Panc1 (cell line): Measurements from ENCODE around the gene DCANP1. TPM values are rescaled to one million over a fixed set of nuclear protein-coding genes. Genes with fewer than 3 reads are reported as not detected.

Experiments used
- ATAC-seq: fragments of 200-7000 bp; cut with Tn5 transposase; 2 replicates; pipeline ENCODE4 v1.9.1; 2020; ENCODE audit warnings: mild to moderate bottlenecking, moderate library complexity
- BruUV-seq: library from RNA; stranded (reverse); fragments of 400-500 nt; replicated peaks from 2 replicates; lab custom pipeline; 2021; lab: Mats Ljungman, UMichigan
- CTCF ChIA-PET: fragments of 300-600 bp; sonication (Branson Sonifier 250); formaldehyde crosslinking; loops from one replicate; lab custom pipeline; 2022; ENCODE audit warnings: antibody characterized with exemption; lab: Charles Lee
- POLR2A ChIA-PET: fragments of 300-600 bp; sonication (Branson Sonifier 250); formaldehyde crosslinking; loops from one replicate; lab custom pipeline; 2022; ENCODE audit warnings: antibody characterized with exemption; lab: Charles Lee
- DNase-seq: peaks from one replicate; pipeline ENCODE4 v3.0.0-alpha.2; 2010; ENCODE audit warnings: low read depth, low spot score
- H3K27ac ChIP-seq: 2 replicates; pipeline ENCODE4 v1.5.1; 2011; ENCODE audit warnings: mild to moderate bottlenecking, low read length, inconsistent platforms
- H3K27me3 ChIP-seq: fragments of 200-500 bp; sonication (Bioruptor generic); 2 replicates; pipeline ENCODE4 v1.6.0; 2014; ENCODE audit warnings: low read length, inconsistent platforms; ENCODE audit not compliant: control insufficient read depth, insufficient read depth
- H3K36me3 ChIP-seq: fragments of 200-500 bp; sonication (Bioruptor generic); 2 replicates; pipeline ENCODE4 v1.5.1; 2014; ENCODE audit warnings: inconsistent platforms, mild to moderate bottlenecking, low read length, moderate library complexity; ENCODE audit not compliant: control insufficient read depth, insufficient read depth
- H3K4me1 ChIP-seq: 2 replicates; pipeline ENCODE4 v1.5.1; 2011; ENCODE audit warnings: inconsistent platforms, mild to moderate bottlenecking, low read length, moderate library complexity; ENCODE audit not compliant: control insufficient read depth, insufficient read depth
- H3K4me3 ChIP-seq, 2 experiments: 2 replicates each; pipeline ENCODE4 v1.5.1; 2011 to 2012; ENCODE audit warnings: low read depth in 2 of 2, low read length in 2 of 2, mild to moderate bottlenecking in 2 of 2, inconsistent platforms in 1 of 2, moderate library complexity in 1 of 2
- H3K9me3 ChIP-seq: fragments of 200-500 bp; sonication (Bioruptor generic); 2 replicates; pipeline ENCODE4 v1.5.1; 2014; ENCODE audit warnings: low read depth, mild to moderate bottlenecking, inconsistent platforms, low read length, moderate library complexity; ENCODE audit not compliant: control insufficient read depth, insufficient read depth
- CTCF ChIP-seq: fragments of 450-650 bp; IDR thresholded peaks from 2 replicates; pipeline ENCODE4 v1.5.1; 2017; ENCODE audit warnings: mild to moderate bottlenecking
- POLR2AphosphoS5 ChIP-seq: IDR thresholded peaks from 2 replicates; pipeline ENCODE4 v1.6.1; 2012; ENCODE audit warnings: mild to moderate bottlenecking, low read depth, low read length, moderate library complexity
- REST ChIP-seq, 2 experiments: IDR thresholded peaks; 2 replicates each; pipeline ENCODE4 v1.6.1; 2011 to 2012; ENCODE audit warnings: low read depth in 2 of 2, control low read depth in 1 of 2, low read length in 1 of 2, mild to moderate bottlenecking in 1 of 2, moderate library complexity in 1 of 2; ENCODE audit not compliant: insufficient read depth in 1 of 2
- SIN3A ChIP-seq: IDR thresholded peaks from 2 replicates; pipeline ENCODE4 v1.6.1; 2012; ENCODE audit warnings: low read depth, mild to moderate bottlenecking, low read length, moderate library complexity, borderline replicate concordance; ENCODE audit not compliant: insufficient read depth
- TCF7L2 ChIP-seq: IDR thresholded peaks from 2 replicates; pipeline ENCODE4 v1.6.1; 2011; ENCODE audit warnings: mild to moderate bottlenecking, low read depth, low read length, inconsistent platforms
- in situ Hi-C: cut with HindIII; loops from 2 replicates; pipeline ENCODE4 v1.10.0; 2016; ENCODE audit warnings: low sequenced_read_pairs, low pct_unique_long_range_greater_than_20kb
- intact Hi-C: fragments of 100-400 bp; cut with micrococcal nuclease; formaldehyde crosslinking; loops from one replicate; pipeline ENCODE4 v1.10.0; 2022; ENCODE audit not compliant: unreplicated experiment
- total RNA-seq: library from RNA; stranded (reverse); gene quantifications from one replicate; pipeline ENCODE4 v1.2.1, GENCODE V29; 2021; ENCODE audit not compliant: unreplicated experiment

The DCANP1 gene
- total RNA-seq, 1 experiment from 2014 or later: not detected

GRCh38 chr5:135488727-135489465 is 41.7 kb upstream of the DCANP1 start:
- peak; percentile 68 for ATAC-seq
- ChIA-PET POLR2A (interaction anchor here (0.6 kb wide), 1 partner anchor 1057 kb away, joined by 3 read pairs; no protein-coding TSS in a partner anchor), CTCF (no interaction called here)

GRCh38 chr5:135487839-135488514 is 40.8 kb upstream of the DCANP1 start:
- DNase-seq: no peak
- ChIA-PET POLR2A (interaction anchor here (0.6 kb wide), 2 partner anchors 197 to 1058 kb away, joined by 3 read pairs; no protein-coding TSS in a partner anchor), CTCF (interaction anchor here (1.6 kb wide), 1 partner anchor 78 kb away, joined by 3 read pairs; no protein-coding TSS in a partner anchor)
- BruUV-seq: no TSS peak
- intact Hi-C loops: no loop called here
- TF ChIP-seq TCF7L2: no peak
- no peak for TF ChIP-seq REST (IDR thresholded peaks at IDR 0.05; ENCODE audit: insufficient read depth in 1 of 2, low read depth in 2 of 2, low read length in 1 of 2)
- TF ChIP-seq SIN3A: no peak
- TF ChIP-seq POLR2AphosphoS5: no peak
- TF ChIP-seq CTCF: no peak
- no peaks in the 10 kb centered on the region for H3K36me3 ChIP-seq
- no peaks in the 10 kb centered on the region for H3K9me3 ChIP-seq
- in situ Hi-C loops: no loop called here
- H3K4me3 ChIP-seq: no peak overlapping the region
- H3K4me1 ChIP-seq: no peaks in the 10 kb centered on the region
- ATAC-seq: no peak
- no peak overlapping the region for H3K27ac ChIP-seq
- H3K27me3 ChIP-seq: peaks cover 3% of the 10 kb centered on the region; the same call in 1 of the 2 replicates

More at GRCh38 chr5:135488727-135489465, 41.7 kb upstream of the DCANP1 start:
- intact Hi-C loops: no loop called here
- Histone ChIP-seq H3K27ac (no peak overlapping the region), H3K9me3 (no peaks in the 10 kb centered on the region), H3K4me3 (peak overlapping the region in 1 of 2 experiments; percentile 28; a peak in 2 of 4 replicates), H3K27me3 (peaks cover 3% of the 10 kb centered on the region; the same call in 1 of the 2 replicates), H3K4me1 (no peaks in the 10 kb centered on the region), H3K36me3 (no peaks in the 10 kb centered on the region)
- BruUV-seq: no TSS peak
- in situ Hi-C loops: no loop called here
- no peak for TF ChIP-seq REST (IDR thresholded peaks at IDR 0.05; ENCODE audit: insufficient read depth in 1 of 2, low read depth in 2 of 2, low read length in 1 of 2)
- TF ChIP-seq TCF7L2: peak; percentile 36; the same call in 1 of the 2 replicates
- no peak for DNase-seq
